ENCODE data around the gene CYP26B1.

- no peak for TF ChIP-seq HDAC6 (IDR thresholded peaks at IDR 0.05; ENCODE audit: low read depth, low read length)
- TF ChIP-seq CTCF (IDR thresholded peaks at IDR 0.05; ENCODE audit: control extremely low read depth in 1 of 3, insufficient read depth in 1 of 3, low read depth in 1 of 3, low read length in 3 of 3), result no peak
- TF ChIP-seq TAF1 (IDR thresholded peaks at IDR 0.05; ENCODE audit: low read depth, low read length), result no peak
- TF ChIP-seq CHD2 (IDR thresholded peaks at IDR 0.05; ENCODE audit: low read length), result no peak
- TF ChIP-seq POLR2A (IDR thresholded peaks at IDR 0.05; ENCODE audit: control extremely low read depth in 1 of 2, low read depth in 2 of 2, low read length in 2 of 2), result no peak
These were observed 11.7 kb upstream of the CYP26B1 start for GRCh38 chr2:72159211-72159993.

Data from H1 (cell line).